Erythroblast (primary cell): ENCODE results near the gene CDC45.
"Not testable (repeated sequence)": the region's sequence is repeated elsewhere in the genome, so short reads cannot be mapped to it uniquely, and the experiment has no call there.

Experiments
- DNase-seq, 2 experiments: peaks; one replicate each; lab custom pipeline; 2025; lab: John Stamatoyannopoulos, UW
- GATA1 ChIP-seq: IDR thresholded peaks from 2 replicates; pipeline ENCODE4 v1.6.1; 2011; ENCODE audit warnings: low read depth, mild to moderate bottlenecking, control low read depth, low read length, moderate library complexity
- POLR2A ChIP-seq: IDR thresholded peaks from 2 replicates; pipeline ENCODE4 v1.6.1; 2011; ENCODE audit warnings: mild to moderate bottlenecking, low read length

CDC45 gene

DNA sequence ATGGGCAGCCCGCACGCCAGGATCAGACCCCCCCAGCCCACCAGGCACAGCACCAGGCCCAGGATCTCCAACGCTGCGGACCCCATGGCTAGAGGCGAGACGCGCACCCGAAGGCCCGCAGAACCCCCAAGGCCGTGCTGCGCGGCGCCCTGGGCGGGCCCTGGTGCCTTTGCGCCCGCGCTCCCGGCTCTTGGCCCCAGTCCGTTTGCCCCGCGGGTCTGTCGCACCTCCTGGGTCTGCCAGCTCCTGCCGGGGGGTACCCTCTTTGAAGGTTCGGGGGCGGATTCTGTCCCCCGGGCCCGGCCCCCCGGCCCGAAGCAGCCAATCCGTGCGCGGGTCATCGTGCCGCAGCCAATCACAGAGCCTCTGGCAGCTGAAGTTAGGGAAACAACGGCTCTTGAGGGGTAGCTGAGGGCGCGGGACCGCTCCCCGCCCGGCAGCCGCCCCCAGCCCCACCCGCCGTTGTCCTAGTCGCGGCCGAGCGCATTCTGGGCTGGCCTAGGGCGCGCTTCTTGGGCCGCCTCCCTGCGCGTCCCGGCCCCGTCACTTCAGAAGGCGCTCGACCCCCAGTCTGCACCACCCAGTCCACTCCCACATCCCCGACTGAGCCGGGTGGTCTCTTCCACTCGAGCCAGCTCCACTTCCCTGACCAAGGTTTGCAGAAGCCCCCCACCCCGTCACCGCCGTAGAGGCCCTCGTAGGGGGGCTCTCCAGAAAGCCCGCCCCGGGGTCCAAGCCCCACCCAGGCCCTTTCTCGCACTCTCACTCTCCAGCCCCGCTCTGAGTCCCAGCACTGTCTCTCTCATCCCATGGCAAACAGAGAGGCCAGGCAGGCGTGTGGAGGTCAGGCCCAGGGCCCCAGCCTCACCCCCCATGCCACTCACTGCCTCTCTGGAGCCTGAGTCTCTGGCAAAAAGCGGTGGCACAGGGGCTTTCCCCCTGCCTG is 44.7 kb downstream of the CDC45 start, which contains the start of gene CLDN5:
TSS of gene CLDN5 (minus strand) at position 241 of the 946 bp plus-strand sequence. CDS start at position 86, 155 bp downstream.
- TF ChIP-seq GATA1 (no peak), POLR2A (no peak)
- no peak for DNase-seq

DNA sequence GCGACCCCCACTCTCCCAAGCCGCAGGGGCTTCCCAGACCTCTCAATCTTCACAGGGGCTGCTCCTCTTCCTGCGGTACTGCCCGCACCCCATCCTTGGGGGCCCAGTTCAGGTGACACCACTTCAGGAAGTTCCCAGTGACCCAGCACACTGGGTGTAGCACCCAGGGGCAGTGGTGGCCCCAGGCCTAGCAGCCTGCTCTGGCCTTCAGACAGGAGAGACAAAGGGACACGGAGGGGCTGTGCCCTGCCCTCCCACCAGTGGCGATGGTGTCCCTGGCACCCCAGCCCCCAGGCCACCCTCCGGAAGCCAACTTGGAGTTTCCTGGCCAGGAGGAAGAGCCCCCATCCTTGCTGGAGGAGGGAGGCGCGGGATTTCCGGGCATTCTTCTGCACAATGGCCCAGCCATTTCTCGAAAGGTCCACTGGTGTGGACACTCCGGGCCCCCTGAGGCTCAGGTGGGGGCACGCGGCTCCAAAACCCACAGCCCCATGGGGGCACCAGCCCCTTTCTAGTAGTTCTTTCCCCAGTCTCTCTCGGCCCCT is 45.5 kb downstream of the CDC45 start:
- TF ChIP-seq POLR2A (no peak), GATA1 (no peak)
- no peak for DNase-seq

DNA sequence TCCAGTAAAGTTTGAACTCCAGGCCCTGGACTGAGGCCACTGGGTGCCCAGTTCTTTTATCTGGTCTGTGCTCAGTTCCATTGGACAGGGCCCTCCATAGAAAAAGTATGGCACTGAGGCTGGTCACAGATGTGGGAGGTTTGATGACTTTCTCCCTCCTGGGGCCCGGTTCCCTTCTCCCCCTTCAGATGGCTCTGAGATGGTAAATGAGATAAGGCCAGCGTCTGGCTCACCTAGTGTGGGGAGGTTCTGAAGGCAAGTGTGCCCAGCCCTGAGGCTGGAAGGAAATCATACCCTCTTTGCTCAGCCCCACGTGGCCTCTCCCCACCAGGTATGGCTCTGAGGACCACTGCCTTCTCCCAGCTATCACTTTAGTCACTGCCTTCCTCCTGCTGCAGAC is 45.9 kb downstream of the CDC45 start:
- DNase-seq = no peak
- TF ChIP-seq GATA1 (no peak), POLR2A (no peak)

DNA sequence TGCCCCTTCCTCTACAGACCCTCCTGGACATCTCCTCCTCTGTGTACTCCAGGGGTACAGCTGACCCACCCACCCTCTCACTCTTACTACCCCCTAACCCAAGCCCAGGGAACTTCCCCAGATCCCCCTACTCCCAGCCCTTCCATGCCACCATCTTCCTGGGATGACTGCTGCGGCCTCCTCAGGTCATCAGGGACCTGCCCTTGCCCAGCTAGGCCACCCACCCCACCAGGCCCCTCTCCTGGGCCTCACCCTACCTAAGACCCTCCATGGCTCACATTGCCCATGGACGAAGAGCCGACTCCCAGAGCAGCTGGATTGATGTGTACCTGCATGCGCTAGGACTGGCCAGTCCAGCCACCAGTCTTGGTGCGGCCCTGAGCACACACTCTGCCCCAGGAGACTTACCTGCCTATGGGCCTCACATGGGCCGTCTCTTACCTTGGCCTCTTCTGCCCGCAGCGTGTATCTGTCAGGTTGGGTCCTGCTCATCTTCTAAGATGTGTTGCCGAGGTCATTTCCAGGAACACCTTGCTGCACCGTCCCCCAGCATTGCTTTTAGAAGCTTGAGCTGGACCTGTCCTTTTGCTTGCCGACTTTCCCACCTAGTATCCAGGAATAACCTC is 46.5 kb downstream of the CDC45 start:
- TF ChIP-seq GATA1 (no peak), POLR2A (no peak)
- DNase-seq = no peak

DNA sequence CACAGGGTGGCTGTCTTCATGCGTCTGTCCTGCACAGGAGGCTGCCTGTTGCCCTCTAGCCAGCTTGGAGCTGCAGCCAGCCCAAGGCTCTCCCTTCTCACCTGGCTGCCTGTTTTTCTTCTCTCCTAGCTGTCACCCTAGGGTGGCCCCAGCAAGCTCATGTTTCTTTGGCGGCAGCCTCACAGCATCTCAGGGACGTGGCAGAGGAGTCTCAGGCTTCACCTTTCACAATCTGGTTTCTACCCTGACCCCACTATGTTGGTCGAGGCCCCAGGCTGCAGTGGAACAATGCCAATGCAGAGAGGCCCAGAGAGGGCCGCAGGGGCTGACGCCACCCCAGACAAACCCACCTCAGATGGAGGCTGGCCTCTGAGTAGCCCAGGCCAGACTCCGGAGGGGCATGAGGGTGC is 47.0 kb downstream of the CDC45 start:
- no peak for DNase-seq
- TF ChIP-seq GATA1 (no peak), POLR2A (no peak)

DNA sequence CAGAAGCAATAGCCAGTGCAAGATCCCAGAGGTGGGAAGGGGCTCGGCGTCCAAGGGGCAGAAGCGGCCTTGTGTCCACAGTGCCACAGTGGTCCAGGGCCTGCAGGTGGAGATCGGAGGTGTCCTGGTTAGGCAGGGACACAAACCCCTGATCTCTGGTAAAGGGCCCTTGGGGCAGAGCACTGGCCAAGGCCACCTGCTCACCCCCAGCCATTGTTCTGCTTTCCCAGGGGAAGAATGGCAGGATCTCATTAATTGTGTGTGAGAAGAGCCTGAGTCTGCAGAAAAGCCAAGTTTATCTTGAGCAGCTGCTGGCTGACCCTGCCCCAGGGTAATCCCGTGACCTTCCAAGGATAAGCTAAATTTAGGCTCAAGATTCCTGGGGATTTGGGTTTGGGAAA is 47.6 kb downstream of the CDC45 start:
- TF ChIP-seq POLR2A = no peak
- TF ChIP-seq GATA1 = no peak
- DNase-seq = no peak

DNA sequence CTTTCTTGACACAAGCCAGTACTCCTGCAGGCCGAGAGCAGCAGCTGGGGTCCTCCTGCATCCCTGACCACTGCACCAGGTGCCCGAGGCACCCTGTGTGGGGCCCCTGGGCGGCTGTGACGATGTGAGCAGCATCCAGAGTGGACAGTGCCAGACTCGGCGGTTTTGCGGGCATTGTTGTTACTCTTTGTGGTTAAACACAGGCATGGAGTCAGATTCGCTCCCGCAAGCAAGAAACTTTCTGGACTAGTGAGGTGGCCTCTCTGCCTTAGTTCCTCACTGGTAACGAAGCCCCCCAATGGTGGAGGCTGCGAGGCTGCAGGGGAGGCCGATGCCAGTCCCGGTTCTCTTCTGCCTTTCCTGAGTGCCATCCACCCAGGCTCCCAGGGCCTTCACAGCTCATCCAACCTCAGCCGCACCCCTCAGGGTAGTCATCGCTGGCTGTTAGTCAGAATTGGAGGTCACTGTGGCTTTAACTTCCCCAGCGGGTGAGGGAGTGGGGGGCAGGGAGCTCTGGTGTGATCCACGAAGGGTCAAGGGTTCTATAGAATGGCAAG is 48.2 kb downstream of the CDC45 start:
- DNase-seq = no peak
- no peak for TF ChIP-seq POLR2A
- no peak for TF ChIP-seq GATA1

DNA sequence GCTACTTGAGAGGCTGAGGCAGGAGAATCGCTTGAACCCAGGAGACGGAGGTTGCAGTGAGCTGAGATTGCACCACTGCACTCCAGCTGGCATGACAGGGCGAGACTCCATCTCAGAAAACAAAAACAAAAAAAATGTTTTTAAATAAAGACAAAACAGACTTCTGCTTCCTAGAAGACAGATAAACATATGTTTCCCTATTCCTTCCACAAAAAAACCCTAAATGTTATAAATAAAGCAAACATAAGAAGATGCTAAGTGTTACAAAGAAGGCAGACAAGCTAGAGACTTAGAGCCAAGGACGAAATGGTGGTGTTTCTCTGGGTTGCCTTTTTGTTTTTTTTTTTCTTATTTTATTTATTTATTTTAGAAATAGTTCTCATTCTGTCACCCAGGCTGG is 50.1 kb downstream of the CDC45 start:
- no peak for DNase-seq
- TF ChIP-seq GATA1 (no peak), POLR2A (no peak)

DNA sequence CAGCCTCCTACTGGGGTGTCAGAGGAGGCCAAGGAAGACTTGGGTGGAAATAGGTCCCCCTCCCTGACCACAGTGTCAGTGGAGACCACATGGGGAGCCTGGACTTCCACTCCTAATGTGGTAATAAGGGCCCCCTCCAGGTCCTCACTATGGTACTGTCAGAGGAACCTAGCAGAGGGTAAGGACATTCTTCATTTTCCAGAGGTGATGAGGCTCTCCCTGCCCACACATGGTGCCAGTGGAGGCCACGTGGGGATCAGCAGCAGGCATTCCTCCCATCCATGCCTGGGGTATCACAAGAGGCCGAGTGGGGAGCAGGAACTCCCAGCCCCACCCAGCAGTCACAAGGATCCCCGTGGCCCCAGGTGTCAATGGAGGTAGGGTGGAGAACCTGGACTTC is 51.0 kb downstream of the CDC45 start:
- TF ChIP-seq POLR2A (no peak), GATA1 (no peak)
- DNase-seq = no peak

DNA sequence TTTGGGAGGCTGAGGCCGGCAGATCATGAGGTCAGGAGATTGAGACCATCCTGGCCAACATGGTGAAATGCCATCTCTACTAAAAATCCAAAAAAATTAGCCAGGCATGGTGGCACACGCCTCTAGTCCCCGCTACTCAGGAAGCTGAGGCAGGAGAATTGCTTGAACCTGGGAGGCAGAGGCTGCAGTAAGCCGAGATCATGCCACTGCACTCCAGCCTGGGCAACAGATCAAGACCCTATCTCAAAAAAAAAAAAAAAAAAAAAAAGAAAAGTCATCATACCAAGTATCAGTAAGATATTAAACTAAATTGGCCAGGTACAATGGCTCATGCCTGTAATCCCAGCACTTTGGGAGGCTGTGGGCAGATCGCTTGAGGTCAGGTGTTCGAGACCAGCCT is 51.6 kb downstream of the CDC45 start:
- not testable (repeated sequence) for DNase-seq

DNA sequence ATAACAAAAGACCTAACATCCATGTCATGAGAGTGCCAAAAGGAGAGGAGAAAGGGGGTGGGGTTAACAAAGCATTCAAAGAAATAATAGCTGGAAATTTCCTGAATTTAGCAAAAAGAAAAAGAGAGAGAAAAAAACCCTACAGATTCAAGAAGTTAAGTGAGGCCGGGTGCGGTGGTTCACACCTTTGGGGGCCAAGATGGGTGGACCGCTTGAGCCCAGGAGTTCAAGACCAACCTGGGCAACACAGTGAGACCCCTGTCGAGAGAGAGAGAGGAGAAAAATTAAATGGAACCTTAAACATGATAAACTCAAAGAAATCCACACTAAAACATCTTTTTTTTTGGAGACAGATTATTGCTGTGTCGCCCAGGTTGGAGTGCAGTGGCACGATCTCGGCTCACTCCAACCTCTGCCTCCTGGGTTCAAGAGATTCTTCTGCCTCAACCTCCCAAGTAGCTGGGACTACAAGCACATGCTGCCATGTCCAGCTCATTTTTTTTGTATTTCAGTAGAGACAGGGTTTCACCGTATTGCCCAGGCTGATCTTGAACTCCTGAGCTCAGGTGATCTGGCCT is 53.4 kb downstream of the CDC45 start:
- DNase-seq = no peak
- TF ChIP-seq GATA1 (no peak), POLR2A (no peak)

DNA sequence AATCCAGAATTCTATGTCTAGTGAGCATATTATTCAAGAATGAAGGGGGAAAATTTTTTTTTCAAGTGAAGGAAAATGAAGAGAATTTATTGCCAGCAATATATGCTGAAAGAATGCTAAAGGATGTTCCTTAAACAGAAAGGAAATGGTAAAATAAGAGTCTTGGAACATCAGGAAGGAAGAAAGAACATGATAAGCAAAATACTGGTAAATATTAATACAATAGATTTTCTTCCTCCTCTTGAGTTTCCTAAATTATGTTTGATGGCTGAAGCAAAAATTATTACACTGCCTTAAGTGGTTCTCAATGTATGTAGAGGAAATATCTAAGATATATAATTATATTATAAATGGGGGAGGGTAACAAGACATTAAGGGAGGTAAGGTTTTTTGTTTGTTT is 54.1 kb downstream of the CDC45 start:
- DNase-seq = no peak
- TF ChIP-seq GATA1 (no peak), POLR2A (no peak)

DNA sequence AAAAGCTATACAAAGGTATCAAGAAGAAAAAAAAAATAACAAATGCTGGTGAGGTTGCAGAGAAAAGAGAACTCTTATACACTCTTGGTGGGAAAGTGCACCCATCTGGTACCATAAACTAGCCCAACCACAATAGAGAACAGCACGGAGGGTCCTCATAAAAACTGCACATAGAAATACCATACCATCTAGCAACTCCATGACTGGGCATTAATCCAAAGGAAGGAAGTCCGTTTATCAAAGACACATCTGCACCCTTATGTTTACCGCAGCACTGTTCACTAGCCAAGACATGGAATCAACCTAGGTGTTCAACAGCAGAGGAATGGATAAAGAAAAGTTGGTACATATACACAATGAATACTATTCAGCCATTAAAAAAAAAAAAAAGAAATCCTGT is 55.3 kb downstream of the CDC45 start:
- TF ChIP-seq POLR2A (no peak), GATA1 (no peak)

DNA sequence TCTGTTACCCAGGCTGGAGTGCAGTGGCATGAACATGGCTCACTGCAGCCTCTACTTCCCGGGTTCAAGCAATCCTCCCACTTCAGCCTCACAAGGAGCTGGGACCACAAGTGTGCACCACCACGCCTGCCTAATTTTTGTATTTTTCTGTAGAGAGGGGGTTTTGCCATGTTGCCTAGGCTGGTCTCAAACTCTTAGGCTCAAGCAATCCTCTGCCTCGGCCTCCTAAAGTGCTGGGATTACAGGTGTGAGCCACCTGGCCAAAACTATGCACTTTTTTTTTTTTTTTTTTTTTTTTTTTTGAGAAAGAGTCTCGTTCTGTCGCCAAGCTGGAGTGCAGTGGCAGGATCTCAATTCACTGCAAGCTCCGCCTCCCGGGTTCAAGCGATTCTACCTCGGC is 56.8 kb downstream of the CDC45 start:
- no peak for DNase-seq
- TF ChIP-seq POLR2A (no peak), GATA1 (no peak)

More for the DNA sequence above, 55.3 kb downstream of the CDC45 start:
- DNase-seq = no peak
